Activated T-cell treated with anti-CD3 and anti-CD28 coated beads for 24 hours (primary cell): Measurements from ENCODE around the gene PROCA1.

Source experiments
- DNase-seq: peaks from one replicate; pipeline ENCODE4 v3.0.0-alpha.2; 2020; ENCODE audit warnings: low read depth

Gene PROCA1

DNA sequence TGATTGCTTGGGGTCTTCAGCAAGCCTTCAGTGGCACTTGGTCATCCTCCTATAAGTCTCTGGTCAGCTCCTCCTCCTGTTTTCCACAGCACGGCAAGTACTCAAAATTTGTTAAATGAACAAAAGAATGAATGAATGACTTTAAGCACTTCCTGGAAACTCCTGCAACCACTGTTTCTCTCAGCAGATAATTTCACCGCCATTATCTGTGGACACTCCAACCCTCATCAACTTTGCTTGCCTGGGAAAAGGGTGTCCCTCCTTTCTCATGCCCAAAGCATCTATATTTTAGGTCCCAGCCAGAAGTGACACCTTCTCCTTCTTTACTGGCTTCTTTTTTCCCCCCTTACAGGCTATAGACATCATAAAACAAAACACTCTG lies 4.4 kb downstream of the PROCA1 start:
- no peak for DNase-seq

DNA sequence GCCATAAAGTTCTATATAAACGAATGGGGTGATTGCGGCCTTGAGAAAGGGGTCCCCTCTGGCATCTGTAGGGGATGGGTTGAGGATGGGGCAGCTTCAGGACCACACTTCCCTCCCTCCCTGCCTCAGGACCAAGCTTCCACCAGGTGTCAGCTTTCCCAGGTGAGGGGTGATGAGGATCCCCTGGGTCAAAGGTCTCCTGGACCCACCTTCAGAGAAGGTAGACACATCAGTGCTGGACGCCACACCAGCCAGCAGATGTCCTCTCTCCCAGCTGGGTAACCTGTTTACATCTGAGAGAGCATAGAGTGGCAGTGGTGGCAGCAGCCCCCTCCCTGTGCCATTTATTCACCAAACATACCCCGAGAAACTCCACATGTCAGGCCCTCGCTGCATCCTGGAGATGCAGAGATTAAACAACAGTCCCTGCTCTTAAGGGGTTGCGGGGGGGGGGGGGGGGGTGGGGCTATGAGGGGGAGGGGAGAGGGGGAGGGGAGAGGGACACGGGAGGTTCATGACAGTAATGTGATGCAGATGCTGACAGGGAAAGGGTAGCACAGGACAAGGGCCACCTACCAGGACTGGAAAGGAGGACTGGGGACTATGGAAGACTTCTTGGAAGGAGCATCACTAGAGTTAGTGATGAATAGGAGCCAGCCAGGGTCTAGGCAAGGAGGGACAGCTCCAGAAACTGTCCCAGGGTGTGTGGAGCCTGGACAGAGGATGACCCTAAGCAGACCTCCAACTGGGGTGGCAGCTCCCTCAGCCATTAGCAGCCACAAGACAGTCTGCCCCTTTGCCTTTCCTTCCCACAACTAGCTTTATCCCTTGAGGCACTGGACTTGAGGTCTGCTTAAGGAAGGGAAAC lies 5.0 kb downstream of the PROCA1 start:
- DNase-seq: no peak

DNA sequence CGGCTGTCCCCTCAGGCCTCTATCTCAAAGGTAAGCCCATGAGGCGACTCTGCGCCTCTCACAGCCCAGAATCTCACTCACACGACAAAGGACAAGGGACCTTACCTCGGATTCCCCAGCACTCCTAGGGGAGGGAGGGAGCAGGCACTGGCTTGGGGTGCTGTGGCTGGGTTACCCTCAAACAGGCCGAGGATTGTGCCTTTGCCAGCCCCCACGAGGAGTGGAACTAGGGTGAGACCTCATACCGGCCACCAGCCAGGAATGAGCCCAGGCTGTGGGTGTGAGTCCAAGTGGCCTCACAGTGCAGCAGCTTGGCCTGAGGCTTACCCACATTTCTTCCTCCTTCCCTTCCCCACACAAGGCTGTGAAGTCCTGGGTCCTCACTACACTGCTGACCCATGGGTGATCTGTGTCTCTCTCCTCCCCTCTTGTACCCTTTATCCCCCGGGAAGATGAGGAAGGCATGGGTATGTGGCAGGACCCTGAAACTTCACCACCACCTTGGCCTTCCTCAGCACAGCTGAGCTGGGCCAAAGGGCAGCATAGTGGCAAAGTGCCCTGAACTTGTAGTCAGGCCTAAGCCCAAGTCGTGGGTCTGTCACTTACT lies 5.9 kb downstream of the PROCA1 start:
- no peak for DNase-seq

DNA sequence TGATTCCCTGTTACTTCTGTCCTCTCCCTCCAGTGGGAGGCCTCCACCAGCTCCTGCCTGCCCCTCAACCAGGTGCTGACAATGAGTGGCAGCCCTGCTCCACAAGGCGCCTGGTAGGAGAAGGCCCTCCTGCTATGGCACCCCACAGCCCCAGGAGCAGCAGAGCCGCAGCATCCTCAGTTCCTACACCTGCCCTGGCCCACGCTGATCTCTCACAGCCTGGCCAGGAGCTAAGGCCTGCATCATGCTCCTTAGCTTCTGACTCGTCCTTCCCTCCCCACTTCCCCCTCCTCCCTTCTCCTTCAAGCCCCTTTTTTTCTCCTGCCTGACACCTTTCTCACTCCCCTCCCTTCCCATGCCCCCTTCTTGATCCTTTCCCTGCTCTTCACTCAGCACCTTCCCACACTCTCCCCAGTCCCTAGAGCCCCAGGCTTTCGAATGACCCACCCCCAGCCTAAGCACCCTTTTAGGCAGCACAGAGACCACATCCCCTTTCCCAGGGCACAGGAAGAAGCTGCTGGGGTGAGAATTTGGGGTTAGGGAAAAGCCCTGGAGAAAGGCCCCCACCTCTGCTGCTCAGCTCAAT lies 6.5 kb downstream of the PROCA1 start:
- DNase-seq: no peak

DNA sequence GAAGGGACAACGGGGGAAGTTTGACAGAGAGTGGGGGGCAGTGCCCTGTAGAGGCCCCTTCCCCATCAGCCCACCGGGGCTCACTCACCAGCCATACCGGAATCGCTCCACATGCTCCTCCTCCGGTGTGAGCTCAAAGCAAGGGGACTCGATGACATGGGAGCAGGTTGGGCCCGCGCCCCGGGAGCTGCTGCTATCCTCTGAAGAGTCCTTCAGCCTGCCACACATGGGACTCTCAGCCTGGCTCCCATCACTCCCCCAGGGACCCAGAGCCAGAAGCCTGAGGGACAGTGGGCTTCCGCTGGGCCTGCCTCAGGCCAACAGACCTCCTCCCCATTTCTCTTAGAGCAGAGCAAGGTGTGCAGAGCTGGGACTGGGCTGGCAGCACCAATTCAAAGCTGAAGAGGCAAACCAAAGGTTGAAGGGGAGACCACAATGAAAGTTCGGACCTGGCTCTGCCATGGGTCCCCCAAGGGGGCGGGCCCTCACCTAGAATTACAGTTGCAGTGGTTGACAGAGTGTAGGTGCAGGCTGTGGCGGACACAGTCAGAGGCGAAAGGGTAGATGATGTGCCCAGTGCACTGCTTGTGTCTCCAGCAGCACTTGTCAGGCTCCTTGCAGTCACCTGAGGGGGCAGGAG lies 7.3 kb downstream of the PROCA1 start:
- no peak for DNase-seq

DNA sequence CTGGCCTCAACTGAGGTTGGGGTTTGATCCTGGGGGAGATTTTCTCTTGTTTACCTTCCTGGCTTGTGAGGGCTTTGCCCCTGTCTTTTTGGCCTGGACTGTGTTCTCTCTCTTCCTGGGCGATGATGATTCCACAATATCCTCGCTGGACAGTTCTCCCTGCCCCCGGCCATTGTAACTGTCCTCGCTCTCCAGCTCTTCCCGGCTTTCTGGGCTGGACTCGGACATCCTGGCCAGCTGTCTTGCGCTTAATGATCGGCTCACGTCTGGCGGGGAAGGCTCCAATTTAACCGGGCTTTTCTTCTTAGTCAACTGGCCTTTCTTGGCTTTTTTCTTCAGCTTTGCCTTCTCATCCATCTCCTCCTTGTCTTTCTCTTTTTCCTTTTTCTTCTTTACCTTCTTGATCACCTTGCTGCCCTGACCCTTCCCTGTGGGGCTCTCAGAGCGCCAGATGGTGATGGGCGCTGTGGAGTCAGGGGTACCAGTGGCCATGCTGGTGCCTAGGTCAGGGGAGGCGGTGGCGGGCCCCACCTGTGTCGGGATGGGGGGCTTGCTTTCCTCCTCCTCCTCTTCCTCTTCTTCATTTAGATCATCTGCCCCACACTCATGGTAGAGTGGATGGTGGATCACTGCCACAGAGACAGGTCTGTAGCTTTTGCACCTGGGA lies 8.0 kb downstream of the PROCA1 start:
- DNase-seq: no peak

DNA sequence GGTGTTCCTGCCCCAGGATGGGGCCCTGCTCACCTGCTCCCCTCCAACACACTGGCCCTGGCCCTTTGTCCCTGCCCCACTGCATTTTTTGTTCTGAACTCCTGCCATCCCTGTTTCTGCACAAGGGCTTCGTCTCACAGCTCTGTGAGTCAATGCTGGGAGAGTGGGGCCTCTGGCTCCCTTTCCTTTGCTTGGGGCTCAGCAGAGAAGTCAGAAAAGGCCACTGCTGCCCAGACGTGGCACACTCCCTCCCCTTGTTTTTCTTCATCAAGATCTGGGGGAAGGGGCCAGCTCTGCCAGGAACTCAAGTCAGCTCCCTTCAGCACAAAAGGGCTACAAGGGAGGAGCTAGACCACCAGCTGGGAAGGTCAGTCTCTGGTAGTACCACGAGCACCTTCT lies 8.9 kb downstream of the PROCA1 start:
- DNase-seq: no peak

DNA sequence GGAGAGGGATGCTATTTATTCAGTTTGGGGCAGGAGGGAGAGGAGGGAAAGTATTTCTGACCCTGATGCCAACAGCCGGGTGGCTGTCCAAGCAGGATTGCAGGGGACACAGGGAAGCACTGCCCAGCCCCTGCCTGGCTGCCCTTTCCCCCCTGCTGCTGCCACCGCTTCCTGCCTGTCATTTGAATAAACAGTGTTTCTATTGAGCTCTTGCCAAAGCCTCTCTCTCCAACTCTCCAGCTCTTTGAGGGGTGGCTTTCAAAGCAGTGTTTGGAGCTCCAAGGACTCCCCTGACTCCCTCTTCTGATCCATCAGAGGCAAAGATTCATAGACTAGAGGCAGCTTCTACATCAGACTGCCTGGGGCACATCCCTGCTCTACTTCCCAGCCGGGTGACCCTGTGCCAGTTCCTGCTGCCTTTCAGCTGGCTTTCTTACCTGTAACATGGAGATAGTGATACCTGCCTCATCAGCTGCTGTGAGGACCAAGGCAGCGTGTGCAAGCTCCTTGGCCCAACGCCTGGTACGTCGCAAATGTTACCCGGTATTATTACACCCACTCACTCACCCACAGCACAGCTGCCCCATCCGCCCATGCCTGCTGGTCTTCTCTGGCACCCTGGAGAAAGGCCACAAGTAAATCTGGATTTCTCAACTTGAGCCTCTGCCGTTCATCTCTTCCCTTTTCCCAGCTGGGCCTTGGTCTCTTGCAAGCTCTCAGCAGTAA lies 9.5 kb downstream of the PROCA1 start:
- no peak for DNase-seq

DNA sequence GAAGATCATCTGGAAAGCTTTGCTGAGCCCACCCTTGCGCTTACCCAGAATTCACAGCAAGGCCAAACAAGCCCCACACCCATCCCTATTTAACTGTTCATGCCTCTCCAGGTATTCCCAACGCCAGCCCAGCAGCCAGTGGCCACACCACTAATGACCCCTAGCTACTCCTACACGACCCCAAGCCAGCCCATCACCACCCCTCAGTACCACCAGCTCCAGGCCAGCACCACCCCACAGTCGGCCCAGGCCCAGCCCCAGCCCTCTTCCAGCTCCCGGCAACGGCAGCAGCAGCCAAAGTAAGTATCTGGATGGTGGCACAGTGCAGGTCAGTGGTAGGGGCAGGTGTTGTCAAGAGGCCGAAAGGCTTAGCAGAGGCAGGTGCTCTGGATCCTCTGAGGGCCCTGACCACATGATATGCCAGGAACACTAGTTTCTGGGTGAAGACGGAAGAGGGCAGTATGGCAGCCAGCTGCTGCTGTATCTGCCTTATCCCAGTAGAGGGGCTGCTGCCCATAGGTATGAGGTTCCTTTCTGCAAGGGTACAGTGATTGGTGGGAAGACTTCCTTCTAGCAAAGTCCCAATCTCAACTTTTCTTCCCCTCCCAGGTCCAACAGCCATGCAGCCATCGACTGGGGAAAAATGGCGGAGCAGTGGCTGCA lies 10.7 kb downstream of the PROCA1 start:
- DNase-seq: no peak

DNA sequence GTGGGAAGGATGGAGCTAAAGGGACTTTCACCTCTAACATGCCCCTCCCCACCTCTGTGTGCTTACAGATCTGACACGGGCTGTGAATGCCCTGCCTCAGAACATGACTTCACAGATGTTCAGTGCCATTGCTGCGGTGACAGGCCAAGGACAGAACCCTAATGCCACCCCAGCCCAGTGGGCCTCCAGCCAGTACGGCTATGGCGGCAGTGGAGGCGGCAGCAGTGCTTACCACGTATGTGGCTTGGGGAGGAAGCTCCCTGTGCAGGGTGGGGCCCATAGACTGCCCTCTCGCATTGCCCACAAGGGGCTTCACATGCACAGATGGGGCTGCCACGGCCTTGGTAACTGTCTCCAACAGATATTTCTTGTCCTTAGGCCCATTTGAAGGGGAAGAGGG lies 11.4 kb downstream of the PROCA1 start:
- no peak for DNase-seq

DNA sequence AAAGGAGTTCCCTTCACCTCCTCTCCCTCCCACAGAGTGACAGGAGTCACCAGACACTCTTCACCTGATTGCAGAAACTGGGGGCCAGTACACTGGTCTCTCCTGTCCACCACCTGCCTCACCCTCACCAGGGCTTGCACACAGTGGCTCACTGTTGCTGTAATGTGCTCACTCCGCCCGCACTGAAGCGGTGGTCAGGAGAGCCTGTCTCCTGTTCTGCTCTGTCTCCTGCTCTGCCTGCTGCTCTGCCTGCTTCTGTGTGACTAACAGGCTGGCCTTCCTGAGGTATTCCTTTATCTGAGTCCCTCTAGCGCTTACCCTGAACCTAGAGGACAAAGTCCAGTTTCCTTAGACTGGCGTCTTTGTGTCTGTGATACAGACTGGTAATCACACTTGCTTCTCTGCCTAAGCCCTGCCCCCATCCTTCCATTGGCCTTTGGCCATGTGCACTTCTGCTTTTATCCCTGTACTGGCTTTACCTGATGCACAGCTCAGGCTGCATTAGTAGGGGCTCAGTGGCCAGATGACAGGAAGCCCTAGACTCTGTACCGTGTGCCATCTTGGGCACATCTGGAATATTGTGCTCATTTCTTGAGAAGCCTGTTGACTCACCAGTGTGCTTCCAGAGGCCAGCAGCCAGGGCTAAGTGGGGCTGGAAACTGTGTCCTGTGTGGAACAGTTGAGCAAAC lies 13.3 kb downstream of the PROCA1 start:
- DNase-seq: no peak

DNA sequence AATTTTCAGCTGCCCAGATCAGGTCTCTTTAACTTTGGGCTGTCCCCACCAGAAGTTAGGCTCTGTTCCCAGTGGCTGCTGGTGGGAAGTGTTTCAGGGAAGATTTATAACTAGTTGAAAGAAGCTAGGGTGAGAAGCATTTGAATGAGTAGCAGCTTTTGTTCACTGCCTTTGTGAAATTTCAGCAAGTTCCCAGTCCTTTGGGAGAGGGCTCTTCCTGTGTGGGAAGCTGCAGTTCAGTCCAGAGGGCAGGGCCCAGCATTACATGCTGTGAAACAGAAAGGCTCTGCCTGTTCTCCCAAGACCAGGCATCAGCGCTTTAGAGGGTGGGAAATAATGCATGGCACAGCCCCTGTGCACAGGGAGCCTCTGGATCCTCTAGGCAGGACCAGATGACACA lies 17.8 kb downstream of the PROCA1 start:
- DNase-seq: no peak

DNA sequence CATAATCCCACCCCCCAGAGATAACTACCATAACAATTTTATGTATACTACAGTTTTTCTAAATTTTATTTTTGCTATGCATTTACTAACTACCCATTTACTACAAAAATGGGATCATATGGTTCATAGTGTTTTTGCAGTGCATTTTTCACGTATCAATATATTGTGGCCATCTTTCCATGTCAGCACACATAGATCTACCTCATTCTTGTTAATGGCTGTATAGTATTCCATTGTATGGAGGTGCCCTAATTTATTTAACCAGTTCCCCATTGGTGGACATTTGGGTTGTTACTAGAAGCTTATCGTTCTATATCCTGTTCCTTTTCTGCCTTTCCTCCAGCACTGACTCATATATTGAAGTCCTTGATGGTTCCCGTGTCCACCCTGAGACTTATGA lies 22.7 kb downstream of the PROCA1 start:
- DNase-seq: no peak

DNA sequence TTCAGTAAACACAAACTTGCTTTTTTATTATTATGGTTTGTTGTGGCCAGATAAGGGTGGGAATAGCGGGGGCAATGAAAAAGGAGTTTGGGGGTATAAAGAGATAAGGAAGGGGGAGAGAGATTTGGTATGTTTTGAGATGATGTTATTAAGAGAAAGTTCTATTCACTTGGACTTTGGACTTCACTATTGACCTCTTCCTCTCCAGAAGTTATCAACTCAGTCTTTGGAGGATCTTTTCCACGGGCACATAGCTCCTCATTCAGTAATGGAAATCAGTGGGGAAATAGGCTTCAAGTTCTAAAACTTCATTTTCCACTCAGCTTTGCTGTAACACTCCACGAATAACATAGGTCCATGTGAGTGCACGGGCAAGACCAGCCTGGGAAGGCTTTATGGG lies 23.2 kb downstream of the PROCA1 start:
- no peak for DNase-seq

DNA sequence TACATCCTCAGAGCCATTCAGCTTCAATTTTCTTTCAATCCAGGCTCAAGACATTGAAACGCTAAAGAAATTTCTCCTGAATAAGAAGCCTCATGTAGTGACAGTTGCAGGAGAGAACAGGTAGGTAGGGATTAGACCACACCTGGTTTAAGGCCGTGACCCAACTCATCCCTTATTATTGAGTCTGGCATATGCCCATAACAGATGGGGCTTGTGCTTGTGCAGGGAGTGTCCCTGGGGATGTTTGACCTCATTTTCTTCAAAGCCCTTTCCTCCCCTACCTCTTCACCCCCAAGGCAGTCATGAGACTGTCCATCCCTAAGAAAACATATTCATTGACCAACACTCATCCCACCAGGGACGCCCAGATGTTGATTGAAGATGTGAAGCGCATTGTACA lies 25.4 kb downstream of the PROCA1 start:
- no peak for DNase-seq

DNA sequence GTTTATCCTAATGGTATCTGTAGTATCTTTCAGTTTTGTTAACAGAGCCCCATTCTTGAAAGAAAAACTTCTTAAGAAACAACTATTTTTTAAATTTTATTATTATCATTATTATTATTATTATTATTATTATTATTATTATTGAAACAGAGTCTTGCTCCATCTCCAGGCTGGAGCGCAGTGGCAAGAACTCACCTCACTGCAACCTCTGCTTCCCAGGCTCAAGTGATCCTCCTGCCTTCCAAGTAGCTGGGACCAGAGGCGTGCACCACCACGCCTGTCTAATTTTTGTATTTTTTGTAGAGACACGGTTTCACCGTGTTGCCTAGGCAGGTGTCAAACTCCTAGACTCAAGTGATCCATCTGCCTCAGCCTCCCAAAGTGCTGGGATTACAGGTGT lies 26.3 kb downstream of the PROCA1 start:
- no peak for DNase-seq

DNA sequence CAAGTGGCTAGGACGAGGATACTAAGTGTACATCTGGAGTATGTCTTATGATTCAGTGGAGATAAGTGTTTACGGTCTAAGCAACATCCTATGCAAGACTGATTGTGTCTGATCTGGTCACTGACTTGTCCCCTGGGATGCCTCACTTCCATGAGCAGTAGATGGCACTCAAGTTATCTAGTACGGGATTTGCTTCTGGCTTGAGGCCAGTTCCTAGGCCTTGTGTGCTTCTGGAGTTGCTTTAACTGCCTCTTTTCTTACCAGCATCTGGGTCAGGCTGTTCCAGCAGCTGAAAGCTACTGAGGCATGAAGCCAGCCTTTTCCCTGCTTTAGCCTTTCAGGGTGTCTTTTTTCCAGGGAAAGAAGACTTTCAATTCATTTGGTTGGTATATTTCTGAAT lies 26.7 kb downstream of the PROCA1 start:
- DNase-seq: no peak

DNA sequence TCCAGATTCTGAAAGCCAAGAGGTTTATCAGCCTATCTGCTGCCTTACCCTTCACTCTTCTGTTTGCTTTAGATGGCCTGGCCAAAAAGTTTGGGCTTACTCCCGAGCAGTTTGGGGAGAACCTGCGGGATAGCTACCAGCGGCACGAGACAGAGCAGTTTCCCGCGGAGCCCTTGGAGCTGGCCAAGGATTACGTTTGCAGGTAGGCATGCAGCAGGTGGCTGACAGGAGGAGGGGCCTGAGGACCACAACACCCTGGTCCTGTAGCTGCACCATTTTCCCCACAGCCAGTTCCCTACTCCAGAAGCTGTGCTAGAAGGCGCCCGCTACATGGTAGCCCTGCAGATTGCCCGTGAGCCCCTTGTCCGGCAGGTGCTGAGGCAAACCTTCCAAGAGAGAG lies 29.0 kb downstream of the PROCA1 start:
- no peak for DNase-seq

DNA sequence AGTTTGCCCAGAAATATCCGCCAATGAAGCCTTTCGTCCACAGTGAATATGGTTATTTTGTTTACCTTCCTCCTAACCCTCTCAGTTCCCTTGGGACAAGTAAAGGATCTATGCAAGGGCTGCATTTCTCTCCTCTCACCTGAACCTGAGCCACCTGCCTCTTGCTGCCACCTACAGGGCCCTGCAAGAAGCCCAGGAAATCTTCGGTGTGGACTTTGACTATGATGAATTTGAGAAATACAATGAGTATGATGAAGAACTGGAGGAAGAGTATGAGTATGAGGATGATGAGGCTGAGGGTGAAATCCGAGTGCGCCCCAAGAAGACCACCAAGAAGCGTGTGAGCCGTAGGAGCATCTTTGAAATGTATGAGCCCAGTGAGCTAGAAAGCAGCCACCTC lies 35.7 kb downstream of the PROCA1 start:
- DNase-seq: no peak

DNA sequence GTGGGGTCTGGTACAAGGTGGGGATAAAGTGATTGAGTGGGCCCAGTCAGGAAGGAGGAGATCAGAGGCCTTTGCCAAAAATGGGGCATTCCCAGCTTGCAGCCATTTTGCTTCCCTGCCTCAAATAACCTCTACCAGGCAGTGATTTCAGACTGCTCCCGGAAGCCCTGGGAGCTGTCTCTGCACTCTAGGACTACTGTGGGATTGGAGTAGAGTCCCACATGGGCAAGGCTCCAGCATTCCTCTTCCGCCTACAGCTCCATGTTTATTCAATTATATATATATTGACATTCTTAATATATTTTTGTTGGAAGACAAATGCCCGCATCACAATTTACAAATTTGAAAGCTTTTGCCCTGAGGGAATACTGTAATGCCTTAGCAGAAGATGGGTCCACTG lies 36.2 kb downstream of the PROCA1 start:
- DNase-seq: no peak

DNA sequence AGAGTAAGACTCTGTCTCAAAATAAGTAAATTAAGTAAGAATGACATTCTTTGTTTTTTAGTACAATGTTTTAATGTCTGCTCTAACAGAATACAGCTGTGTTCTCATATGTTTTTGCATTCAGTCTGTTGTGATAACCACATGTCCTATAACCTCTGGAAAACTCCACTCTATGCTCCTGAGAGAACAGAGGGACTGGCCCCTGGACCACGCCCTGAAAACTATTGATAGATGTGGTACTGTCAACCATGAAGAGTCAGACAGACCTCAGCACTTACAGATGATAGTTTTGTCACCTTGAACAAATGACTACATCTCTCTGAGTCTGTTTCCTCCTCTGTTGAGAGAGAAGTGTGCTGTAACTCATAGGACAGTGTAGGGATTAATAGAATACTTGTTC lies 41.8 kb downstream of the PROCA1 start:
- no peak for DNase-seq
